ENCODE measurements around the gene CPLANE2. TPM values are rescaled to one million over a fixed set of nuclear protein-coding genes. Genes with fewer than 3 reads are reported as not detected.
"Not testable (repeated sequence)": the region's sequence is repeated elsewhere in the genome, so short reads cannot be mapped to it uniquely, and the experiment has no call there.

CPLANE2 gene
- total RNA-seq, 1 experiment from 2014 or later, result 5.5 TPM

DNA sequence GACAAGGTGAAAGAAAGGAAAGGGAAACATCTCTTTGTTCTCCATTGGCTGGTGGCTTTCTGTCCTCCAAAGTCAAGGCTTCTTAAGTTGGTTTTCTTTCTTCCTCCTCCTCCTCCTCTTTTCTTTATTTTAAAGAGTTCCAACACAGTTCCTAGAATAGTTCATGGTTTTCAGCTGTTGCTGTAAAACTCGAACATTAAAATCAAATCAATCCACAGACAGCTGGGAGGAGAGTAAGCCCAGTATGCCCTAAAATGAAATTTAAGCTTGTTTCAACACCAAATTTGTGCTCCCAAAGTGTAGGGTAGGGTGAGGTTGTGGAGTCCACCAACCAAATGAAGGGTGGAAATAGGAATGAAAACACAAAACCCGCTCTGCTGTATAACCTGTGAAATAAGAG is 10.5 kb upstream of the CPLANE2 start:
- ChIA-PET CTCF (no interaction called here), POLR2A (ENCODE audit: low non-redundant PET) (no interaction called here)
- no TSS peak for BruUV-seq (replicated peaks)

DNA sequence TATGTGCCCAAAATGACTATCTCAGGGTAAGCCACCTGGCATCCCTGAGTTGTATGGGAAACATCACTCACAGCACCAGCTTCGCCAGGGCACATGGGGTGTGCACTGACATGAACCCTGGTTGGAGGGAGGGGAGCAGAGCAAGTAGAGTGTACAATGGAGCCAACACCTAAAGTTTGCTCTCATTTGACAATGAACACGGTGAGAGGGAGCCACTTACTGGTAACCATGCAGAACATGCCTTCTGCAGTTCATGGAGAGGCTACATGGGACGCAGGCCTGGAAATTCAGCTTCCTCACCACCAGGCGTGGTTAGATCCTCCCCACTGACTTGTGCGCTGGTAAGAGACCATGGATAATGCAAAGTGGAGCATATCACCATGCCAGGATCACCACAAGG is 10.0 kb upstream of the CPLANE2 start:
- intact Hi-C loops (cut with micrococcal nuclease; ENCODE audit: unreplicated experiment), result loop anchor here (10.0 kb wide), 1 partner anchor 118 kb away; the partner anchor contains the start of gene SZRD1
- Histone ChIP-seq H3K4me1 (ENCODE audit: insufficient read depth, low read length, poor library complexity, severe bottlenecking) (peaks cover 32% of the 10 kb centered on the region), H3K27me3 (replicated peaks; ENCODE audit: insufficient read depth, low read depth, low read length, poor library complexity) (no peaks in the 10 kb centered on the region), H3K36me3 (ENCODE audit: insufficient read depth, low read length, poor library complexity, severe bottlenecking) (peaks cover 9% of the 10 kb centered on the region), H3K9me3 (ENCODE audit: low read depth, low read length, poor library complexity, severe bottlenecking) (no peaks in the 10 kb centered on the region), H3K27ac (ENCODE audit: low read depth, low read length, poor library complexity, severe bottlenecking) (no peak overlapping the region), H3K4me3 (ENCODE audit: low read depth, low read length, poor library complexity, severe bottlenecking) (no peak overlapping the region)
- TF ChIP-seq, protein P1, sequence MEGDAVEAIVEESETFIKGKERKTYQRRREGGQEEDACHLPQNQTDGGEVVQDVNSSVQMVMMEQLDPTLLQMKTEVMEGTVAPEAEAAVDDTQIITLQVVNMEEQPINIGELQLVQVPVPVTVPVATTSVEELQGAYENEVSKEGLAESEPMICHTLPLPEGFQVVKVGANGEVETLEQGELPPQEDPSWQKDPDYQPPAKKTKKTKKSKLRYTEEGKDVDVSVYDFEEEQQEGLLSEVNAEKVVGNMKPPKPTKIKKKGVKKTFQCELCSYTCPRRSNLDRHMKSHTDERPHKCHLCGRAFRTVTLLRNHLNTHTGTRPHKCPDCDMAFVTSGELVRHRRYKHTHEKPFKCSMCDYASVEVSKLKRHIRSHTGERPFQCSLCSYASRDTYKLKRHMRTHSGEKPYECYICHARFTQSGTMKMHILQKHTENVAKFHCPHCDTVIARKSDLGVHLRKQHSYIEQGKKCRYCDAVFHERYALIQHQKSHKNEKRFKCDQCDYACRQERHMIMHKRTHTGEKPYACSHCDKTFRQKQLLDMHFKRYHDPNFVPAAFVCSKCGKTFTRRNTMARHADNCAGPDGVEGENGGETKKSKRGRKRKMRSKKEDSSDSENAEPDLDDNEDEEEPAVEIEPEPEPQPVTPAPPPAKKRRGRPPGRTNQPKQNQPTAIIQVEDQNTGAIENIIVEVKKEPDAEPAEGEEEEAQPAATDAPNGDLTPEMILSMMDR (conservative IDR thresholded peaks at IDR 0.05; ENCODE audit: low read depth, low read length), result no peak
- no peak for TF ChIP-seq EZH2 (IDR thresholded peaks at IDR 0.05; ENCODE audit: borderline replicate concordance, low read depth, low read length, poor library complexity, severe bottlenecking)
- no TSS peak for BruUV-seq (replicated peaks)
- ChIA-PET POLR2A (ENCODE audit: low non-redundant PET) (no interaction called here), CTCF (no interaction called here)
- no peak for DNase-seq (ENCODE audit: low spot score)

More for the DNA sequence above, 10.5 kb upstream of the CPLANE2 start:
- TF ChIP-seq, protein P1 (conservative IDR thresholded peaks at IDR 0.05; ENCODE audit: low read depth, low read length), result no peak
- no peak for TF ChIP-seq EZH2 (IDR thresholded peaks at IDR 0.05; ENCODE audit: borderline replicate concordance, low read depth, low read length, poor library complexity, severe bottlenecking)
- Histone ChIP-seq H3K9me3 (ENCODE audit: low read depth, low read length, poor library complexity, severe bottlenecking) (no peaks in the 10 kb centered on the region), H3K36me3 (ENCODE audit: insufficient read depth, low read length, poor library complexity, severe bottlenecking) (peaks cover 13% of the 10 kb centered on the region), H3K27me3 (replicated peaks; ENCODE audit: insufficient read depth, low read depth, low read length, poor library complexity) (no peaks in the 10 kb centered on the region), H3K4me1 (ENCODE audit: insufficient read depth, low read length, poor library complexity, severe bottlenecking) (peaks cover 32% of the 10 kb centered on the region), H3K4me3 (ENCODE audit: low read depth, low read length, poor library complexity, severe bottlenecking) (no peak overlapping the region), H3K27ac (ENCODE audit: low read depth, low read length, poor library complexity, severe bottlenecking) (peak overlapping the region; percentile 81)
- intact Hi-C loops (cut with micrococcal nuclease; ENCODE audit: unreplicated experiment), result loop anchor here (10.0 kb wide), 1 partner anchor 117 kb away; the partner anchor contains the start of gene SZRD1
- DNase-seq (ENCODE audit: low spot score), result no peak

- H3K27ac ChIP-seq (ENCODE audit: low read depth, low read length, poor library complexity, severe bottlenecking); H3K4me3 ChIP-seq (ENCODE audit: low read depth, low read length, poor library complexity, severe bottlenecking); H3K27me3 ChIP-seq (replicated peaks; ENCODE audit: insufficient read depth, low read depth, low read length, poor library complexity); POLR2A ChIA-PET (ENCODE audit: low non-redundant PET); H3K9me3 ChIP-seq (ENCODE audit: low read depth, low read length, poor library complexity, severe bottlenecking); DNase-seq (ENCODE audit: low spot score); BruUV-seq (replicated peaks); H3K36me3 ChIP-seq (ENCODE audit: insufficient read depth, low read length, poor library complexity, severe bottlenecking): not testable (repeated sequence)
- CTCF ChIA-PET, result interaction anchor here (3.1 kb wide), 1 partner anchor 168 kb away, joined by 13 read pairs; no protein-coding TSS in a partner anchor
- intact Hi-C loops (cut with micrococcal nuclease; ENCODE audit: unreplicated experiment), result loop anchor here (10.0 kb wide), 1 partner anchor 119 kb away; the partner anchor contains the start of gene SZRD1
- H3K4me1 ChIP-seq (ENCODE audit: insufficient read depth, low read length, poor library complexity, severe bottlenecking), result peaks cover 32% of the 10 kb centered on the region
These were observed 9.3 kb upstream of the CPLANE2 start for GRCh38 chr1:16246239-16246638.

Measured in A673 (cell line).